ENCODE results near the gene P4HA1. TPM values are rescaled to one million over a fixed set of nuclear protein-coding genes. Genes with fewer than 3 reads are reported as not detected.
A peak's percentile ranks its signal among the peaks of the same experiment; 100 is the strongest.
"Not testable (repeated sequence)": the region's sequence is repeated elsewhere in the genome, so short reads cannot be mapped to it uniquely, and the experiment has no call there.

The P4HA1 gene
- total and polyA plus RNA-seq, 7 experiments from 2014 or later: 10.5 to 74.7 (median 14.7) TPM

- ChIA-PET POLR2A (no interaction called here), CTCF (no interaction called here)
- Mint-ChIP-seq H3K27ac (no peak overlapping the region), H3K9me3 (no peaks in the 10 kb centered on the region), H3K36me3 (peaks cover 3 to 32% (median 14%) of the 10 kb centered on the region in 5 donors), H3K4me1 (peaks cover 0 to 10% (median 0%) of the 10 kb centered on the region in 7 donors), H3K27me3 (no peaks in the 10 kb centered on the region), H3K4me3 (no peak overlapping the region)
- peaks cover 0 to 18% (median 4%) of the 10 kb centered on the region in 3 experiments for H3K36me3 ChIP-seq (ENCODE audit: control insufficient read depth in 2 of 3, insufficient read depth in 3 of 3, low read length in 3 of 3)
- no peaks in the 10 kb centered on the region for H3K4me1 ChIP-seq (ENCODE audit: control insufficient read depth in 2 of 2, insufficient read depth in 2 of 2, low read length in 2 of 2)
- no peak overlapping the region for H3K4me3 ChIP-seq (ENCODE audit: low read length)
- H3K27ac ChIP-seq (ENCODE audit: low read depth, low read length): no peak overlapping the region
- H3K9me3 ChIP-seq (ENCODE audit: control insufficient read depth in 2 of 3, low read length in 3 of 3): no peaks in the 10 kb centered on the region
- DNase-seq: no peak
- ATAC-seq: no peak
- no peaks in the 10 kb centered on the region for H3K27me3 ChIP-seq (ENCODE audit: control insufficient read depth in 2 of 2, insufficient read depth in 2 of 2, low read length in 2 of 2)
- intact Hi-C loops (cut with micrococcal nuclease): no loop called here
Observed at GRCh38 chr10:73043319-73043718, 53.3 kb downstream of the P4HA1 start.

GRCh38 chr10:73042130-73042529 lies 54.5 kb downstream of the P4HA1 start:
- H3K27ac Mint-ChIP-seq: no peak overlapping the region

GRCh38 chr10:73039635-73040034 lies 57.0 kb downstream of the P4HA1 start:
- Histone ChIP-seq H3K4me1 (ENCODE audit: control insufficient read depth in 2 of 2, insufficient read depth in 2 of 2, low read length in 2 of 2) (no peaks in the 10 kb centered on the region), H3K4me3 (ENCODE audit: low read length) (no peak overlapping the region), H3K36me3 (ENCODE audit: control insufficient read depth in 2 of 3, insufficient read depth in 3 of 3, low read length in 3 of 3) (peaks cover 0 to 8% (median 0%) of the 10 kb centered on the region in 3 experiments), H3K27me3 (ENCODE audit: control insufficient read depth in 2 of 2, insufficient read depth in 2 of 2, low read length in 2 of 2) (no peaks in the 10 kb centered on the region), H3K27ac (ENCODE audit: low read depth, low read length) (no peak overlapping the region), H3K9me3 (ENCODE audit: control insufficient read depth in 2 of 3, low read length in 3 of 3) (no peaks in the 10 kb centered on the region)
- ATAC-seq (no peak), DNase-seq (no peak)
- Mint-ChIP-seq H3K4me1 (peaks cover 0 to 3% (median 0%) of the 10 kb centered on the region in 7 donors), H3K27me3 (no peaks in the 10 kb centered on the region), H3K36me3 (peaks cover 4 to 23% (median 14%) of the 10 kb centered on the region in 5 donors), H3K4me3 (no peak overlapping the region), H3K27ac (no peak overlapping the region), H3K9me3 (no peaks in the 10 kb centered on the region)
- POLR2A ChIA-PET: interaction anchor here (0.6 kb wide), 1 partner anchor 424 kb away, joined by 4 read pairs; no protein-coding TSS in a partner anchor
- intact Hi-C loops (cut with micrococcal nuclease): no loop called here
- CTCF ChIA-PET: no interaction called here

More at GRCh38 chr10:73042130-73042529, 54.5 kb downstream of the P4HA1 start:
- CTCF ChIA-PET: no interaction called here
- peaks cover 3 to 30% (median 14%) of the 10 kb centered on the region in 5 donors for H3K36me3 Mint-ChIP-seq
- Histone ChIP-seq H3K36me3 (ENCODE audit: control insufficient read depth in 2 of 3, insufficient read depth in 3 of 3, low read length in 3 of 3) (peaks cover 0 to 18% (median 4%) of the 10 kb centered on the region in 3 experiments), H3K27ac (ENCODE audit: low read depth, low read length) (no peak overlapping the region), H3K9me3 (ENCODE audit: control insufficient read depth in 2 of 3, low read length in 3 of 3) (no peaks in the 10 kb centered on the region), H3K27me3 (ENCODE audit: control insufficient read depth in 2 of 2, insufficient read depth in 2 of 2, low read length in 2 of 2) (no peaks in the 10 kb centered on the region), H3K4me3 (ENCODE audit: low read length) (no peak overlapping the region), H3K4me1 (ENCODE audit: control insufficient read depth in 2 of 2, insufficient read depth in 2 of 2, low read length in 2 of 2) (no peaks in the 10 kb centered on the region)
- H3K27me3 Mint-ChIP-seq: no peaks in the 10 kb centered on the region
- ATAC-seq: no peak
- POLR2A ChIA-PET: no interaction called here
- H3K9me3 Mint-ChIP-seq: no peaks in the 10 kb centered on the region
- peaks cover 0 to 10% (median 0%) of the 10 kb centered on the region in 7 donors for H3K4me1 Mint-ChIP-seq
- intact Hi-C loops (cut with micrococcal nuclease): no loop called here
- no peak overlapping the region for H3K4me3 Mint-ChIP-seq
- DNase-seq: no peak

GRCh38 chr10:73036285-73036684 lies 60.4 kb downstream of the P4HA1 start:
- H3K27me3 Mint-ChIP-seq; ATAC-seq; CTCF ChIA-PET; intact Hi-C loops (cut with micrococcal nuclease); H3K27ac ChIP-seq (ENCODE audit: low read depth, low read length); H3K4me1 ChIP-seq (ENCODE audit: control insufficient read depth in 2 of 2, insufficient read depth in 2 of 2, low read length in 2 of 2); H3K36me3 ChIP-seq (ENCODE audit: control insufficient read depth in 2 of 3, insufficient read depth in 3 of 3, low read length in 3 of 3); H3K9me3 Mint-ChIP-seq; DNase-seq; POLR2A ChIA-PET; H3K27me3 ChIP-seq (ENCODE audit: control insufficient read depth in 2 of 2, insufficient read depth in 2 of 2, low read length in 2 of 2); H3K4me3 Mint-ChIP-seq; H3K4me1 Mint-ChIP-seq; H3K9me3 ChIP-seq (ENCODE audit: control insufficient read depth in 2 of 3, low read length in 3 of 3); H3K4me3 ChIP-seq (ENCODE audit: low read length): not testable (repeated sequence)
- peaks cover 0 to 32% (median 6%) of the 10 kb centered on the region in 5 donors for H3K36me3 Mint-ChIP-seq
- H3K27ac Mint-ChIP-seq: peak overlapping the region in 1 of 9 donors; percentile 31

GRCh38 chr10:73032536-73032935 lies 64.1 kb downstream of the P4HA1 start:
- Mint-ChIP-seq H3K9me3 (no peaks in the 10 kb centered on the region), H3K4me1 (peaks cover 0 to 6% (median 0%) of the 10 kb centered on the region in 7 donors), H3K27me3 (no peaks in the 10 kb centered on the region), H3K36me3 (peaks cover 0 to 41% (median 14%) of the 10 kb centered on the region in 5 donors), H3K4me3 (no peak overlapping the region), H3K27ac (peak overlapping the region in 1 of 9 donors; percentile 8)
- Histone ChIP-seq H3K9me3 (ENCODE audit: control insufficient read depth in 2 of 3, low read length in 3 of 3) (no peaks in the 10 kb centered on the region), H3K27me3 (ENCODE audit: control insufficient read depth in 2 of 2, insufficient read depth in 2 of 2, low read length in 2 of 2) (no peaks in the 10 kb centered on the region), H3K4me1 (ENCODE audit: control insufficient read depth in 2 of 2, insufficient read depth in 2 of 2, low read length in 2 of 2) (no peaks in the 10 kb centered on the region), H3K36me3 (ENCODE audit: control insufficient read depth in 2 of 3, insufficient read depth in 3 of 3, low read length in 3 of 3) (peaks cover 0 to 20% (median 0%) of the 10 kb centered on the region in 3 experiments), H3K27ac (ENCODE audit: low read depth, low read length) (no peak overlapping the region), H3K4me3 (ENCODE audit: low read length) (no peak overlapping the region)
- ATAC-seq (no peak), DNase-seq (no peak)
- ChIA-PET CTCF (interaction anchor here (0.6 kb wide), 1 partner anchor 537 kb away, joined by 7 read pairs; no protein-coding TSS in a partner anchor), POLR2A (no interaction called here)
- intact Hi-C loops (cut with micrococcal nuclease): no loop called here

- POLR2A ChIA-PET; ATAC-seq; H3K4me3 ChIP-seq (ENCODE audit: low read length); H3K27me3 Mint-ChIP-seq; CTCF ChIA-PET; H3K9me3 Mint-ChIP-seq; intact Hi-C loops (cut with micrococcal nuclease); H3K4me3 Mint-ChIP-seq; DNase-seq; H3K27me3 ChIP-seq (ENCODE audit: control insufficient read depth in 2 of 2, insufficient read depth in 2 of 2, low read length in 2 of 2); H3K4me1 ChIP-seq (ENCODE audit: control insufficient read depth in 2 of 2, insufficient read depth in 2 of 2, low read length in 2 of 2); H3K9me3 ChIP-seq (ENCODE audit: control insufficient read depth in 2 of 3, low read length in 3 of 3); H3K27ac ChIP-seq (ENCODE audit: low read depth, low read length); H3K27ac Mint-ChIP-seq: not testable (repeated sequence)
- Mint-ChIP-seq H3K4me1 (peaks cover 0 to 34% (median 7%) of the 10 kb centered on the region in 7 donors), H3K36me3 (peaks cover 14 to 55% (median 41%) of the 10 kb centered on the region in 5 donors)
- peaks cover 0 to 20% (median 0%) of the 10 kb centered on the region in 3 experiments for H3K36me3 ChIP-seq (ENCODE audit: control insufficient read depth in 2 of 3, insufficient read depth in 3 of 3, low read length in 3 of 3)
Observed at GRCh38 chr10:73026623-73027022, 70.0 kb downstream of the P4HA1 start.

GRCh38 chr10:73023455-73024070 lies 73.1 kb downstream of the P4HA1 start:
- intact Hi-C loops (cut with micrococcal nuclease); H3K4me3 Mint-ChIP-seq; H3K27me3 Mint-ChIP-seq; ATAC-seq; H3K9me3 ChIP-seq (ENCODE audit: control insufficient read depth in 2 of 3, low read length in 3 of 3); POLR2A ChIA-PET; H3K27me3 ChIP-seq (ENCODE audit: control insufficient read depth in 2 of 2, insufficient read depth in 2 of 2, low read length in 2 of 2); H3K27ac ChIP-seq (ENCODE audit: low read depth, low read length); CTCF ChIA-PET; H3K9me3 Mint-ChIP-seq; DNase-seq; H3K4me1 ChIP-seq (ENCODE audit: control insufficient read depth in 2 of 2, insufficient read depth in 2 of 2, low read length in 2 of 2); H3K4me3 ChIP-seq (ENCODE audit: low read length): not testable (repeated sequence)
- Mint-ChIP-seq H3K4me1 (peaks cover 4 to 56% (median 12%) of the 10 kb centered on the region in 7 donors), H3K27ac (peak overlapping the region in 1 of 9 donors; percentile 3), H3K36me3 (peaks cover 14 to 71% (median 45%) of the 10 kb centered on the region in 5 donors)
- peaks cover 0 to 12% (median 0%) of the 10 kb centered on the region in 3 experiments for H3K36me3 ChIP-seq (ENCODE audit: control insufficient read depth in 2 of 3, insufficient read depth in 3 of 3, low read length in 3 of 3)

All from naive thymus-derived CD4-positive, alpha-beta T cell (primary cell).